H1 (cell line): Measurements from ENCODE around the gene OGFR. TPM values are rescaled to one million over a fixed set of nuclear protein-coding genes. Genes with fewer than 3 reads are reported as not detected.
A peak's percentile ranks its signal among the peaks of the same experiment; 100 is the strongest.

Source experiments
- CTCF ChIA-PET: fragments of 300-600 bp; sonication (Branson Sonifier 250); formaldehyde crosslinking; loops from one replicate; lab custom pipeline; 2021; ENCODE audit not compliant: partially characterized antibody; lab: Charles Lee
- POLR2A ChIA-PET: fragments of 300-600 bp; sonication (Branson Sonifier 250); formaldehyde crosslinking; loops from one replicate; lab custom pipeline; 2021; ENCODE audit warnings: inconsistent platforms; ENCODE audit not compliant: partially characterized antibody; lab: Charles Lee
- DNase-seq, 2 experiments: peaks; one replicate each; pipeline versions ENCODE4 v3.0.0 to v3.0.0-alpha.2; 2010 to 2022; ENCODE audit warnings: low spot score in 2 of 2, low read depth in 1 of 2, mixed read lengths in 1 of 2
- FAIRE-seq: peaks from 2 replicates; lab custom pipeline; 2011; peaks lifted over from hg19 to GRCh38; lab: Jason Lieb, UNC
- H2AFZ ChIP-seq: 2 replicates; pipeline ENCODE4 v1.8.1; 2012; ENCODE audit warnings: low read length, inconsistent platforms
- H2AK5ac ChIP-seq: 2 replicates; pipeline ENCODE4 v1.6.1; 2013; ENCODE audit warnings: low read depth, low read length
- H2BK120ac ChIP-seq: replicated peaks from 2 replicates; pipeline ENCODE3; 2013; ENCODE audit warnings: low read depth, low read length, inconsistent platforms
- H2BK12ac ChIP-seq: 2 replicates; pipeline ENCODE4 v1.6.1; 2013; ENCODE audit warnings: low read depth, low read length
- H2BK15ac ChIP-seq: 2 replicates; pipeline ENCODE4 v1.6.1; 2013; ENCODE audit warnings: low read length
- H2BK20ac ChIP-seq: 2 replicates; pipeline ENCODE4 v1.6.1; 2013; ENCODE audit warnings: low read length
- H2BK5ac ChIP-seq: 2 replicates; pipeline ENCODE4 v1.6.1; 2013; ENCODE audit warnings: low read depth, low read length
- H3K14ac ChIP-seq: 2 replicates; pipeline ENCODE4 v1.6.1; 2013; ENCODE audit warnings: inconsistent platforms; ENCODE audit not compliant: insufficient read length
- H3K18ac ChIP-seq: 2 replicates; pipeline ENCODE4 v1.6.1; 2013; ENCODE audit warnings: low read length; ENCODE audit errors: extremely low read depth
- H3K23ac ChIP-seq: 2 replicates; pipeline ENCODE4 v1.6.1; 2013; ENCODE audit warnings: inconsistent platforms; ENCODE audit not compliant: insufficient read length
- H3K23me2 ChIP-seq: 2 replicates; pipeline ENCODE4 v1.6.1; 2013; ENCODE audit warnings: low read depth, low read length
- H3K27ac ChIP-seq: 2 replicates; pipeline ENCODE4 v1.6.1; 2011; ENCODE audit warnings: low read depth, low read length, inconsistent platforms
- H3K27me3 ChIP-seq, 4 experiments: replicated peaks in 1 of 4; 1 replicate in 1 of 4; 2 replicates in 3 of 4; pipeline versions ENCODE4 v1.6.1 to v1.8.1; 2011 to 2013; ENCODE audit warnings: low read length in 3 of 4, mild to moderate bottlenecking in 3 of 4, inconsistent platforms in 2 of 4, mixed read lengths in 2 of 4, moderate library complexity in 1 of 4; ENCODE audit not compliant: control insufficient read depth in 3 of 4, insufficient read depth in 3 of 4; ENCODE audit errors: extremely low read depth in 1 of 4
- H3K36me3 ChIP-seq, 4 experiments: 2 replicates each; pipeline versions ENCODE4 v1.6.1 to v1.8.1; 2011 to 2013; ENCODE audit warnings: mild to moderate bottlenecking in 4 of 4, low read length in 3 of 4, moderate library complexity in 2 of 4, control low read depth in 1 of 4, inconsistent platforms in 1 of 4; ENCODE audit not compliant: insufficient read depth in 4 of 4, control insufficient read depth in 2 of 4
- H3K4ac ChIP-seq: replicated peaks from 2 replicates; pipeline ENCODE3; 2013; ENCODE audit warnings: low read length, low read depth, mixed read lengths, inconsistent platforms; ENCODE audit not compliant: insufficient read length
- H3K4me1 ChIP-seq, 4 experiments: replicated peaks in 1 of 4; 1 replicate in 1 of 4; 2 replicates in 3 of 4; pipeline versions ENCODE4 v1.6.1 to v1.8.1; 2011 to 2013; ENCODE audit warnings: low read length in 3 of 4, inconsistent platforms in 2 of 4, mixed read lengths in 1 of 4; ENCODE audit not compliant: insufficient read depth in 4 of 4, control insufficient read depth in 3 of 4
- H3K4me2 ChIP-seq, 2 experiments: 2 replicates each; pipeline versions ENCODE4 v1.6.1 to v1.8.1; 2011 to 2013; ENCODE audit warnings: low read depth in 2 of 2, low read length in 2 of 2, control low read depth in 1 of 2, inconsistent platforms in 1 of 2, mild to moderate bottlenecking in 1 of 2; ENCODE audit not compliant: insufficient read depth in 1 of 2
- H3K4me3 ChIP-seq, 4 experiments: fragments of 200-600, 300-600 bp in 1 of 4; sonication (generic), shearing (Covaris generic), sonication (Bioruptor Twin) in 1 of 4; 2 replicates each; pipeline versions ENCODE4 v1.5.1 to v1.8.1; 2011 to 2016; ENCODE audit warnings: low read length in 4 of 4, low read depth in 3 of 4, control low read depth in 2 of 4, inconsistent platforms in 2 of 4, mild to moderate bottlenecking in 2 of 4, mixed read lengths in 1 of 4, moderate library complexity in 1 of 4; ENCODE audit not compliant: insufficient read depth in 2 of 4; ENCODE audit errors: extremely low read depth in 1 of 4
- H3K56ac ChIP-seq: replicated peaks from 2 replicates; pipeline ENCODE3; 2013; ENCODE audit warnings: low read depth, mild to moderate bottlenecking, mixed read lengths, low read length, inconsistent platforms; ENCODE audit not compliant: insufficient read length
- H3K79me1 ChIP-seq: 2 replicates; pipeline ENCODE4 v1.6.1; 2013; ENCODE audit warnings: low read depth, low read length, control low read depth
- H3K79me2 ChIP-seq, 2 experiments: 2 replicates each; pipeline versions ENCODE4 v1.6.1 to v1.8.1; 2012 to 2013; ENCODE audit warnings: low read length in 2 of 2, mild to moderate bottlenecking in 2 of 2, inconsistent platforms in 1 of 2; ENCODE audit not compliant: insufficient read depth in 2 of 2, control insufficient read depth in 1 of 2
- H3K9ac ChIP-seq, 4 experiments: replicated peaks in 1 of 4; 1 replicate in 1 of 4; 2 replicates in 3 of 4; pipeline versions ENCODE4 v1.6.1 to v1.8.1; 2011 to 2013; ENCODE audit warnings: low read depth in 3 of 4, low read length in 3 of 4, control low read depth in 2 of 4, mild to moderate bottlenecking in 2 of 4, moderate library complexity in 2 of 4, inconsistent platforms in 1 of 4; ENCODE audit errors: extremely low read depth in 1 of 4
- H3K9me3 ChIP-seq, 2 experiments: 2 replicates each; pipeline versions ENCODE4 v1.6.1 to v1.8.1; 2012 to 2013; ENCODE audit warnings: mild to moderate bottlenecking in 2 of 2, moderate library complexity in 2 of 2, control low read depth in 1 of 2, inconsistent platforms in 1 of 2, low read depth in 1 of 2, low read length in 1 of 2, mixed read lengths in 1 of 2; ENCODE audit not compliant: insufficient read depth in 2 of 2
- H4K20me1 ChIP-seq, 2 experiments: replicated peaks in 1 of 2; 2 replicates each; pipeline versions ENCODE3 to v1.8.1; 2011 to 2013; ENCODE audit warnings: inconsistent platforms in 2 of 2, low read length in 2 of 2, mild to moderate bottlenecking in 1 of 2; ENCODE audit not compliant: insufficient read depth in 2 of 2, control insufficient read depth in 1 of 2
- H4K5ac ChIP-seq: 2 replicates; pipeline ENCODE4 v1.6.1; 2013; ENCODE audit warnings: low read length, low read depth, mixed read lengths, inconsistent platforms; ENCODE audit not compliant: insufficient read length
- H4K8ac ChIP-seq: 2 replicates; pipeline ENCODE4 v1.8.0; 2013; ENCODE audit warnings: mild to moderate bottlenecking, moderate library complexity, low read length, inconsistent platforms; ENCODE audit not compliant: insufficient read depth; ENCODE audit errors: extremely low read depth
- H4K91ac ChIP-seq: replicated peaks from 2 replicates; pipeline ENCODE3; 2013; ENCODE audit warnings: low read length, mixed read lengths, inconsistent platforms; ENCODE audit not compliant: insufficient read length
- ASH2L ChIP-seq: fragments of 200-600, 300-600 bp; sonication (generic); IDR thresholded peaks from one replicate; pipeline ENCODE4 v1.7.1; 2017; ENCODE audit warnings: low read length
- JUND ChIP-seq: IDR thresholded peaks from 2 replicates; pipeline ENCODE4 v1.6.1; 2011; ENCODE audit warnings: mild to moderate bottlenecking, improper control_type of control experiment, low read length
- MAFK ChIP-seq: IDR thresholded peaks from 2 replicates; pipeline ENCODE4 v1.6.1; 2012; ENCODE audit warnings: low read depth, mild to moderate bottlenecking, improper control_type of control experiment, low read length
- MAX ChIP-seq: IDR thresholded peaks from 2 replicates; pipeline ENCODE4 v1.6.1; 2012; ENCODE audit warnings: inconsistent platforms
- PHF8 ChIP-seq: fragments of 200-600 bp; sonication (generic); conservative IDR thresholded peaks from 2 replicates; pipeline ENCODE4 v1.7.1; 2012; ENCODE audit warnings: low read depth, mild to moderate bottlenecking, inconsistent platforms, low read length, moderate library complexity
- SIRT6 ChIP-seq: IDR thresholded peaks from one replicate; pipeline ENCODE4 v1.7.1; 2012; ENCODE audit warnings: low read length, inconsistent platforms
- TAF1 ChIP-seq: IDR thresholded peaks from 2 replicates; pipeline ENCODE4 v1.6.1; 2011; ENCODE audit warnings: mild to moderate bottlenecking, low read depth, low read length
- whole genome bisulfite sequencing, 2 experiments: shearing (Covaris generic) in 1 of 2; methylation state at CpG; one replicate each; pipeline versions ENCODE4 v1.1.6 to v1.1.7; 2013 to 2015; ENCODE audit warnings: low lambda C conversion rate in 2 of 2, mixed read lengths in 2 of 2, inconsistent platforms in 1 of 2, low coverage in 1 of 2, missing lambda C conversion rate in 1 of 2; ENCODE audit not compliant: insufficient replicate concordance in 2 of 2, insufficient coverage in 1 of 2, insufficient read length in 1 of 2; ENCODE audit errors: extremely low coverage in 1 of 2, missing lambda C conversion rate in 1 of 2; 5-methylcytosine and 5-hydroxymethylcytosine counted together
- long read RNA-seq, 2 experiments: library from RNA in 1 of 2; library from capped mRNA in 1 of 2; stranded (forward); transcript quantifications; one replicate each; pipeline ENCODE4 v2.0.0, GENCODE V29; 2021; ENCODE audit warnings: inconsistent platforms in 1 of 2
- polyA minus RNA-seq, 3 experiments: library from RNA; depleted of rRNA, polyadenylated mRNA; stranded (reverse); fragments of >200 nt; gene quantifications; 1 replicate in 2 of 3; 2 replicates in 1 of 3; pipeline ENCODE4 v1.2.3, GENCODE V29; 2011
- polyA plus RNA-seq, 7 experiments: library from polyadenylated mRNA; depleted of rRNA in 3 of 7; stranded (reverse) in 5 of 7; unstranded in 2 of 7; fragments of >200 nt in 5 of 7; fragments of 200-250 nt in 2 of 7; gene quantifications; 1 replicate in 5 of 7; 2 replicates in 1 of 7; 4 replicates in 1 of 7; pipeline versions ENCODE4 v1.2.1 to v1.2.3, GENCODE V29; 2011 to 2013; ENCODE audit warnings: missing spikeins in 2 of 7, mixed read lengths in 2 of 7
- total RNA-seq: library from RNA; stranded (reverse); fragmentation: NEBNext Ultra II Directional; extraction: Animal tissue kit (Norgen Biotek cat#: 25700); gene quantifications from 2 replicates; pipeline ENCODE4 v1.2.1, GENCODE V29; 2021

The OGFR gene, protein sequence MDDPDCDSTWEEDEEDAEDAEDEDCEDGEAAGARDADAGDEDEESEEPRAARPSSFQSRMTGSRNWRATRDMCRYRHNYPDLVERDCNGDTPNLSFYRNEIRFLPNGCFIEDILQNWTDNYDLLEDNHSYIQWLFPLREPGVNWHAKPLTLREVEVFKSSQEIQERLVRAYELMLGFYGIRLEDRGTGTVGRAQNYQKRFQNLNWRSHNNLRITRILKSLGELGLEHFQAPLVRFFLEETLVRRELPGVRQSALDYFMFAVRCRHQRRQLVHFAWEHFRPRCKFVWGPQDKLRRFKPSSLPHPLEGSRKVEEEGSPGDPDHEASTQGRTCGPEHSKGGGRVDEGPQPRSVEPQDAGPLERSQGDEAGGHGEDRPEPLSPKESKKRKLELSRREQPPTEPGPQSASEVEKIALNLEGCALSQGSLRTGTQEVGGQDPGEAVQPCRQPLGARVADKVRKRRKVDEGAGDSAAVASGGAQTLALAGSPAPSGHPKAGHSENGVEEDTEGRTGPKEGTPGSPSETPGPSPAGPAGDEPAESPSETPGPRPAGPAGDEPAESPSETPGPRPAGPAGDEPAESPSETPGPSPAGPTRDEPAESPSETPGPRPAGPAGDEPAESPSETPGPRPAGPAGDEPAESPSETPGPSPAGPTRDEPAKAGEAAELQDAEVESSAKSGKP
- total RNA-seq (25.1 and 25.8 TPM in 2 replicates), polyA plus RNA-seq (2011; rRNA removed) (13.9 and 26.7 TPM in 2 replicates), polyA minus RNA-seq (2011; rRNA and poly(A)+ RNA removed) (9.5 and 11.2 TPM in 2 replicates)
- polyA plus RNA-seq (2011; cell fraction: cytosol; rRNA removed), result 31.1 TPM
- 31.9 TPM for polyA plus RNA-seq (2011; cell fraction: nucleus; rRNA removed)
- polyA plus RNA-seq (2012, experiment 1 of 2), result 14.3 to 22.7 TPM (median 20.9 TPM) in 4 replicates
- 14.7 TPM for polyA plus RNA-seq (2012, experiment 2 of 2)
- polyA plus RNA-seq (2013, experiment 1 of 2), result 14.1 TPM
- 12.8 TPM for polyA plus RNA-seq (2013, experiment 2 of 2)
- 18.2 TPM for polyA minus RNA-seq (2011; cell fraction: cytosol; rRNA and poly(A)+ RNA removed)
- 11.4 TPM for polyA minus RNA-seq (2011; cell fraction: nucleus; rRNA and poly(A)+ RNA removed)
- long read RNA-seq, experiment 1, partial matches to known transcripts, result 0 of 10 reads
- long read RNA-seq, experiment 1, other reads (novel, unspliced or antisense), result 10 of 10 reads
- long read RNA-seq, experiment 2, result 0 reads

- Histone ChIP-seq H3K36me3 (peaks cover 0 to 19% (median 1%) of the 10 kb centered on the region in 4 experiments; a peak in 4 of 8 replicates), H2BK5ac (peak within 1 kb of the TSS; percentile 75; the same call in 1 of the 2 replicates), H3K23ac (no peak within 1 kb of the TSS), H3K4me1 (peaks cover 0 to 12% (median 8%) of the 10 kb centered on the region in 4 experiments; a peak in 6 of 7 replicates), H2BK120ac (no peak within 1 kb of the TSS), H3K56ac (no peak within 1 kb of the TSS), H3K23me2 (peaks cover 8% of the 10 kb centered on the region; the same call in 1 of the 2 replicates), H2AK5ac (no peak within 1 kb of the TSS), H4K8ac (peak within 1 kb of the TSS; percentile 35), H2AFZ (no peak within 1 kb of the TSS; the same call in 1 of the 2 replicates), H4K91ac (no peak within 1 kb of the TSS), H3K4me3 (peak within 1 kb of the TSS; percentile 63 to 93 (median 76)), H3K27me3 (peaks cover 0 to 8% (median 4%) of the 10 kb centered on the region in 4 experiments; a peak in 4 of 7 replicates), H3K4ac (peak within 1 kb of the TSS; percentile 96), H2BK12ac (peak within 1 kb of the TSS; percentile 84; the same call in 1 of the 2 replicates), H2BK20ac (no peak within 1 kb of the TSS), H3K4me2 (peak within 1 kb of the TSS; percentile 78 to 84), H2BK15ac (0 out of 2 replicates have a peak within 1 kb of the TSS, but pooled peaks have one; percentile 81), H3K14ac (no peak within 1 kb of the TSS), H3K79me1 (peaks cover 6% of the 10 kb centered on the region; the same call in 1 of the 2 replicates), H3K9ac (peak within 1 kb of the TSS in 1 of 4 experiments; percentile 49; a peak in 2 of 7 replicates), H3K9me3 (no peaks in the 10 kb centered on the region), H4K20me1 (peaks cover 6 to 23% of the 10 kb centered on the region in 2 experiments), H4K5ac (peak within 1 kb of the TSS; percentile 51), H3K27ac (no peak within 1 kb of the TSS), H3K79me2 (no peaks in the 10 kb centered on the region), H3K18ac (peak within 1 kb of the TSS; percentile 97)
- FAIRE-seq, result no peak
- POLR2A ChIA-PET, result interaction anchor here (0.6 to 2.0 kb wide), 2 partner anchors 11 to 16 kb away, joined by 3 to 14 read pairs; no protein-coding TSS in a partner anchor
- CTCF ChIA-PET, result interaction anchor here (0.5 to 1.7 kb wide), 5 partner anchors 11 to 1315 kb away, joined by 3 to 4 read pairs (median 3); no protein-coding TSS in a partner anchor
- peak in 1 of 2 experiments; percentile 66 for DNase-seq
- 0% methylated on average over 1 of the region's 77 CpGs; no CpG with 5 or more reads in 1 of the 2 experiments for WGBS, 2 experiments
- peak; percentile 39; the same call in 1 of the 2 replicates for TF ChIP-seq PHF8
- no peak for TF ChIP-seq TAF1
- TF ChIP-seq SIRT6, result no peak
- no peak for TF ChIP-seq MAFK
- TF ChIP-seq ASH2L, result peak; percentile 60
- no peak for TF ChIP-seq JUND
- peak; percentile 33; the same call in 1 of the 2 replicates for TF ChIP-seq MAX
Measured at GRCh38 chr20:62804627-62805154, at the start of gene OGFR. Gene OGFR, plus strand, starts transcription at chr20:62804835. Its CDS starts 25 bp downstream, at chr20:62804860.
